ENCODE data around the gene DUSP7.

DNA sequence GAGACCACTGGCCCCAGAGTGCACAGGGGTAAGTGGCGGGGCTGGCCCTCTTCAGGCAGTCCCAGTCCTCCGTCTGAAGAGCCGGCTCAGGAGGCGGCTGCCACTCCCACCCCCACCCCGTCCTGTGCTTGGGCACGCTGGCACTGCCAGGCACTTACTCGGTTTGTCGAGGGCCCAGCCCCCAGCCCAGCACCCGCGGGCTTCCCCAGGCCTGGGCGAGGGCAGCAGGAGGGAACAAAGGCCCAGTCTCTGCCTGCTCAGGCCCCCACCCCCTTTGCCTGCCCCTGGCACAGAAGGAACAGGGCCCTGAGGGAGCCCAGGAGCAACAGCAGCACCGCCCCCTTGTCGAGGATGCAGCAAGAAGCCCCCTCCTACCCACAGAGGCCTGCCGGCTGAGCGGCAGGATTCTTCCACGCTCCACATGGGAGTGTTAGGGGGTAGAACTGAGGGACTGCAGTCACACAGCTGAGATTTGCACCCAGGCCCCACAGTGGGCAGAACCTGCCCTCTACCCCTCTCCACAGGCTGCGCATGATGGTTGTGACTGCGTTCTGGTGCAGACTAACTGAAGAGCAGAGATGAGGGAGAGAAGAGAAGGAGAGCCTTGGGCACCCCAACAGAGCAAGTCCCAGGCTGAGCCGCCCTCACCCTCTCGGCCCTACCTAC lies 8.9 kb downstream of the DUSP7 start:
- TF ChIP-seq MAFK (IDR thresholded peaks at IDR 0.05; ENCODE audit: low read length) (no peak), SMC3 (conservative IDR thresholded peaks at IDR 0.05; ENCODE audit: insufficient read depth, low read depth, low read length) (no peak), SUPT5H (IDR thresholded peaks at IDR 0.05) (no peak), PHF21A (IDR thresholded peaks at IDR 0.05; ENCODE audit: borderline replicate concordance, low read depth) (no peak), EP300 (IDR thresholded peaks at IDR 0.05; ENCODE audit: low read length) (no peak), RUNX1 (IDR thresholded peaks at IDR 0.05; ENCODE audit: low read depth) (no peak), POLR2AphosphoS2 (IDR thresholded peaks at IDR 0.05; ENCODE audit: low read length) (no peak), BRCA1 (IDR thresholded peaks at IDR 0.05) (no peak), BRCA1 (CRISPR knock-in tag; IDR thresholded peaks at IDR 0.05) (no peak)
- TF ChIP-seq, protein P1, sequence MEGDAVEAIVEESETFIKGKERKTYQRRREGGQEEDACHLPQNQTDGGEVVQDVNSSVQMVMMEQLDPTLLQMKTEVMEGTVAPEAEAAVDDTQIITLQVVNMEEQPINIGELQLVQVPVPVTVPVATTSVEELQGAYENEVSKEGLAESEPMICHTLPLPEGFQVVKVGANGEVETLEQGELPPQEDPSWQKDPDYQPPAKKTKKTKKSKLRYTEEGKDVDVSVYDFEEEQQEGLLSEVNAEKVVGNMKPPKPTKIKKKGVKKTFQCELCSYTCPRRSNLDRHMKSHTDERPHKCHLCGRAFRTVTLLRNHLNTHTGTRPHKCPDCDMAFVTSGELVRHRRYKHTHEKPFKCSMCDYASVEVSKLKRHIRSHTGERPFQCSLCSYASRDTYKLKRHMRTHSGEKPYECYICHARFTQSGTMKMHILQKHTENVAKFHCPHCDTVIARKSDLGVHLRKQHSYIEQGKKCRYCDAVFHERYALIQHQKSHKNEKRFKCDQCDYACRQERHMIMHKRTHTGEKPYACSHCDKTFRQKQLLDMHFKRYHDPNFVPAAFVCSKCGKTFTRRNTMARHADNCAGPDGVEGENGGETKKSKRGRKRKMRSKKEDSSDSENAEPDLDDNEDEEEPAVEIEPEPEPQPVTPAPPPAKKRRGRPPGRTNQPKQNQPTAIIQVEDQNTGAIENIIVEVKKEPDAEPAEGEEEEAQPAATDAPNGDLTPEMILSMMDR (IDR thresholded peaks at IDR 0.05 in 2 of 3, conservative IDR thresholded peaks at IDR 0.05 in 1 of 3; ENCODE audit: insufficient read depth in 2 of 3, low read depth in 1 of 3, low read length in 3 of 3), result no peak
- TF ChIP-seq, protein P2, sequence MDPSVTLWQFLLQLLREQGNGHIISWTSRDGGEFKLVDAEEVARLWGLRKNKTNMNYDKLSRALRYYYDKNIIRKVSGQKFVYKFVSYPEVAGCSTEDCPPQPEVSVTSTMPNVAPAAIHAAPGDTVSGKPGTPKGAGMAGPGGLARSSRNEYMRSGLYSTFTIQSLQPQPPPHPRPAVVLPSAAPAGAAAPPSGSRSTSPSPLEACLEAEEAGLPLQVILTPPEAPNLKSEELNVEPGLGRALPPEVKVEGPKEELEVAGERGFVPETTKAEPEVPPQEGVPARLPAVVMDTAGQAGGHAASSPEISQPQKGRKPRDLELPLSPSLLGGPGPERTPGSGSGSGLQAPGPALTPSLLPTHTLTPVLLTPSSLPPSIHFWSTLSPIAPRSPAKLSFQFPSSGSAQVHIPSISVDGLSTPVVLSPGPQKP (CRISPR knock-in tag; IDR thresholded peaks at IDR 0.05), result no peak
